ENCODE measurements around the gene SNRPD1.
"Not testable (repeated sequence)": the region's sequence is repeated elsewhere in the genome, so short reads cannot be mapped to it uniquely, and the experiment has no call there.

SNRPD1 gene

DNA sequence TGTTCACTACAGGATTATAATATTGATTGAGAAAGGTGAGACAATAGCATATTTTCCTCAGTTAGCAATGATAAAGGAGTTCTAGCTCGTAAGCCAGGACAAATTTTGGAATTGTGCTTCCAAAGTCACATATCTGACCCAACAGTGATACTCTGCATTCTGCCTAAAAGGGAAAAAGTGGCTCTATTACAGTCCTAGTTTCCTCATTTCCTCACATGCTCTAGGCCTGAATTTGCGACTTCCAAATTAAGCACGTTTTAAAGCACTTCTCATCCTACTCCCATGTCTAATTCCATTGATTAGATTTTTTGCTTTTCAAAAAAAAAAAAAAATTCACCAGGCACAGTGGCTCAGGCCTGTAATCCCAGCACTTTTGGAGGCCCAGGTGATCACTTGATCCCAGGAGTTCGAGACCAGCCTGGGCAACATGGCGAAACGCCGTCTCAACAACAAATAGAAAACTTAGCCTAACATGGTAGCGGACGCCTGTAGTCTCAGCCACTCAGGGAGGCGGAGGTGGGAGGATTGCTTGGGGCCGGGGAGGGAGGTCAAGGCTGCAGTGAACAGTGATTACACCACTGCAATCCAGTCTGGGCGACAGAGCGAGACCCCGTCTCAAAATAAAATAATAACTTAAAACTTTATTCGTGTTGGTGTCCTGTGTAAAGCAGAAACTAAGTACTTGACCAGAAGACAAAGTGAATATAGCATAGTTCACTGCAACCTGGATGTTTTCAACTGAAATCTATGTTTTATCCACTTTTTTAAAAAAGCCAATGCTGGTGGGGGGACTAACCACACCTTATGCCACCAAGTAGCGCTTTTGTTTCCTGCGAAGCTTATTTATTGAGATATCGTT is 13.2 kb upstream of the SNRPD1 start:
- TF ChIP-seq CTCF (IDR thresholded peaks at IDR 0.05) (no peak), ZFX (IDR thresholded peaks at IDR 0.05; ENCODE audit: borderline replicate concordance) (no peak)
- H3K27ac ChIP-seq, result peak overlapping the region; percentile 99

DNA sequence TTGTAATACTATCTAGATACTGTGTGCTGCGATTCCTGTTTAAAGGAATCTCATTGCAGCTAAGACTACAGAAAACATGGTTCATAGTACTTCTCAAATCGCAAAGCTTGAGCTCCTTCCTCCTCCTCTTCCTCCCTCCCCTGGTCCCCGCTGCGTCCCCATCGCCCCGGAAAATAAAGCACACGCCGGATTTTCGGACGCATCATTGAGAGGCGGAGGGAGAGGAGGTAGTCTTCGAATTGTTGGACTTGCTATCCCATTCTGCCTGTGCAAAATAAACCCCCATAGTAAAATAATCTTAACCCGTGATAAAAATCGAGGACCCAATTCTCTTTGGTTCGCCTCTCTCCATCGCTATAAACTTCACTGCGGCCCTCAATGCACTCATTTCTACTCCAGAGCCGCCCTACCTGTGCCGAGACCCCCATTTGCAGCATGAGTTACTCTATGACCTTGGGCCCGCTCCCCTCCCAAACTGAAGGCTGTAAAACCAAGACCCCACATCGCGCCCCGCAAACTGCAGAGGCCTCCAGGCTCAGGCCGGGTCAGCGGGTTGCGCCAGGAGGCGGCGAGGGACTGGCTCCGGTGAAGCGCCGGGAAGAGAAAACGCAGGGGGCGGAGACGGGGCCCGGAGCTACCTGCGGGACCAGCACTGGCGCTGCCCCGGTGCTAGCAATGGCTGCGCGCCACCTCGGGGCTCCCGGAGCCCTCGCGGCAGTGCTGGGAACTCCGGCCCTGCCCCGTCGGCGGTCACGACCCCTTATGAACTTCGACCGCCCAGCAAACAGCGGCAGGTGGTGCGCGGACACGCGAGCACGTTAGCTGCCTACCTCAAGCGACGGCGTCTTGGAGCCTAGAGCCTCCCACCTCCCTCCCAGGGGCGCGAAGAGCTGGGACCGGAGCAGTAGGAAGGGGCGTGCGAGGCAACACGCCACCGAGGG is 12.3 kb upstream of the SNRPD1 start:
- peak overlapping the region; percentile 99 for H3K27ac ChIP-seq

DNA sequence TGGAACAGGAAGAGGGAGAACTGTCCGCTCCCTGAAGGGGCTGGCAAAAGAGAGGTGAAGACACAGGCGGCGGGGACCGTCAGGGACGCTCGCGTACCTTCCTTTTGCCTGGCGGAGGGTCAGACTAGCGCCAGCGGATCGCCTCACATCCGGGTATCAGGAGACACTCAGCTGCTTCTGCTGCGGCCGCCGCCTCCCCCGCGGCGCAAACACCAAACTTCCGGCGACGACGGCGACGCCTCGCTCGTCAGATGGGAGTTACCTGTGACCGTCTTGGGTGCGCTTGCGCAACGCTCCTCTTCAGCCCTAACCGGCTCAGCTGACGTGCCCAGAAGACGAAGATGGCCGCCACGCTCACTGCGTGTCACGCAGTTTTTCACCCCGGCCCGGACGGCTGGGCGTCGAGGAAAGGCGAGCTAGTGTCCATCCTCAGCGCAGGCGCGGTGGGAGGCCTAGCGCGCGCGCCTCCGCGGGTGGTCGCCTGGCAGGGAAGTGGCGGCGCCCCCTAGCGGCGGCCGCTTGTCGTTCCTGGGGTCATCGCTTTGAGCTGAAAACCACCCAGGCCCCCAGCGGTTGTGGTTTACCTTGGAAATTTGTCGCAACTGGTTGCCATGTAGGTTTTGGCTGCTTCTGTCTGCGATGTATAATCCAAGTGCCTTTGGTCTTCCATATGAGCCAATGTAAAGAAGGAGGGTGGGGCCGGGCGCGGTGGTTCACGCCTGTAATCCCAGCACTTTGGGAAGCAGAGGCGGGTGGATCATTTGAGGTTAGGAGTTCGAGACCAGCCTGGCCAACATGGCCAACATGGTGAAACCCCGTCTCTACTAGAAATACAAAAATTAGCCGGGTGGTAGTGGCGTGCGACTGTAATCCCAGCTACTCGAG is 11.3 kb upstream of the SNRPD1 start, which contains the start of gene ESCO1:
TSS of gene ESCO1 (minus strand) at position 179 of the 885 bp plus-strand sequence. CDS start 25,861 bp downstream, outside the sequence.
- peak within 1 kb of the TSS; percentile 99 for H3K27ac ChIP-seq
- TF ChIP-seq ZFX (IDR thresholded peaks at IDR 0.05; ENCODE audit: borderline replicate concordance) (no peak), CTCF (IDR thresholded peaks at IDR 0.05) (peak; percentile 99)

More for the DNA sequence above, 12.3 kb upstream of the SNRPD1 start:
- TF ChIP-seq ZFX (IDR thresholded peaks at IDR 0.05; ENCODE audit: borderline replicate concordance), result no peak
- no peak for TF ChIP-seq CTCF (IDR thresholded peaks at IDR 0.05)

GRCh38 chr18:21602299-21602587 is 9.9 kb upstream of the SNRPD1 start:
- H3K27ac ChIP-seq, result no peak overlapping the region
- TF ChIP-seq ZFX (IDR thresholded peaks at IDR 0.05; ENCODE audit: borderline replicate concordance), result no peak
- no peak for TF ChIP-seq CTCF (IDR thresholded peaks at IDR 0.05)

DNA sequence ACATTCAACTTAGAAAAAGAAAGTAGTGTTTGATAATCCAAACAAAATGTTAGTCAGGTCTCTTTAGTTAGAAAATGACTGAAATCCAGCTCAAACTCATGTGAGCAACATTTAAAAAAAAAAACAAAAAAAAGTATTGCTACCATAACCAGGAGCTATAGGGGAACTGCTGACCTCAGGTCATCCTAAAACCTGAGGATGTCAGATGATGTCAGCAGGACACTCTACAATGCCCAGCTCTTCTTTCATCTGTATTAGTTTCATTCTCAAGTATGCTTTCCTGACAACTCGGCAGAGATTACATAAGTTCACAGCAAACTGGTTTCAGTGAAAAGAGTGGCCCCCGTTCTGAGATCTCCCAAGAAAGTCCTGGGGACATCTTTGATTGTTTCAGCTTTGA is 7.4 kb upstream of the SNRPD1 start:
- TF ChIP-seq CTCF (IDR thresholded peaks at IDR 0.05) (no peak), ZFX (IDR thresholded peaks at IDR 0.05; ENCODE audit: borderline replicate concordance) (no peak)
- no peak overlapping the region for H3K27ac ChIP-seq

- H3K27ac ChIP-seq, result no peak overlapping the region
- TF ChIP-seq ZFX (IDR thresholded peaks at IDR 0.05; ENCODE audit: borderline replicate concordance), result no peak
- no peak for TF ChIP-seq CTCF (IDR thresholded peaks at IDR 0.05)
Measured at GRCh38 chr18:21605213-21605612, 6.9 kb upstream of the SNRPD1 start.

- H3K27ac ChIP-seq, result peak overlapping the region; percentile 96
Measured at GRCh38 chr18:21611401-21612124, 551 bp upstream of the SNRPD1 start.

GRCh38 chr18:21621640-21622039 is 9.5 kb downstream of the SNRPD1 start:
- not testable (repeated sequence) for H3K27ac ChIP-seq

All from 22Rv1 (cell line).